Skin epidermis (tissue), 12 donors: Measurements from ENCODE around the gene C6orf15.
"Not testable (repeated sequence)": the region's sequence is repeated elsewhere in the genome, so short reads cannot be mapped to it uniquely, and the experiment has no call there.

Source experiments
- H3K27ac ChIP-seq, 21 experiments: fragments of 200-600 bp; sonication (generic) in 11 of 21; one replicate each; pipeline ENCODE4 v1.5.0; 2020; ENCODE audit warnings: mild to moderate bottlenecking in 3 of 21, inconsistent platforms in 2 of 21, moderate library complexity in 2 of 21
- H3K4me3 ChIP-seq, 7 experiments: fragments of 200-600 bp; sonication (generic) in 2 of 7; one replicate each; pipeline ENCODE4 v1.5.0; 2020; ENCODE audit warnings: inconsistent platforms in 2 of 7, mild to moderate bottlenecking in 2 of 7, moderate library complexity in 1 of 7

C6orf15 gene

GRCh38 chr6:31079656-31080261 lies 32.6 kb downstream of the C6orf15 start:
- no peak overlapping the region for H3K4me3 ChIP-seq
- H3K27ac ChIP-seq = no peak overlapping the region

DNA sequence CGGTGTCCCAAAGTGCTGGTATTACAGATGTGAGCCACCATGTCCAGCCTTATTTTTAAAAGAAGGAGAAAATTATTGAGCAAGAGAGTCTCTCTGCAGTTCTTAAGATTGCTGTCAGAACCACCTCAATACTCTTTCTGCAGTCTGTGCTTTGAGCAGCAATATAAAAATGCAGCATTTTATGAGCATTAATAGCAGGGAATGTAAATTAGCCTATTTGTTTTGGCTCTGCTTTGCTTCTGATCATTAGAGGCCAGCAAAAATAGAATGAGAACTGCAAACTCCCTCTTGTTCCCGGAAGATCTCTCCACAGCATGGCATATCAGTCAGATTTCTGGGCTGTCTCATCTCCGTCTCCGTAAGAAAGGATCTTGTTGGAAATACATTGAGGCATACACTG lies 35.8 kb downstream of the C6orf15 start:
- H3K27ac ChIP-seq = no peak overlapping the region
- H3K4me3 ChIP-seq = no peak overlapping the region

DNA sequence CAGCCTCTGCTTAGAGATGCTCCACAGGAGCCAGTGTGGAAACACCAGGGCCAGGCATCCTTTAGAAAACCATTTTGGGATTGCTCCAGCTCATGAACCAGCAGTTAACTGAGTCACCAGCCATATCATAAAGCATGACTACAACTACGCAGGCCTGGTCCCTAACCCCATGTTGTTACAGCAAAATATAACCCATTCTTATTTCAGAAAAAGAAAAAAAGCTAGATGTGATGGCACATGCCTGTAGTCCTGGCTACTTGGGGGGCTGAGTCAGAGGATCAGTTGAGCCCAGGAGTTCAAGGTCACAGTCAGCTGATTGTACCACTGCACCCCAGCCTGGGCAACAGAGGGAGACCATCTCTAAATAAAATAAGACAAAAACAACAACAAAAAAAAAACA lies 36.8 kb downstream of the C6orf15 start:
- Histone ChIP-seq H3K27ac (no peak overlapping the region), H3K4me3 (no peak overlapping the region)

DNA sequence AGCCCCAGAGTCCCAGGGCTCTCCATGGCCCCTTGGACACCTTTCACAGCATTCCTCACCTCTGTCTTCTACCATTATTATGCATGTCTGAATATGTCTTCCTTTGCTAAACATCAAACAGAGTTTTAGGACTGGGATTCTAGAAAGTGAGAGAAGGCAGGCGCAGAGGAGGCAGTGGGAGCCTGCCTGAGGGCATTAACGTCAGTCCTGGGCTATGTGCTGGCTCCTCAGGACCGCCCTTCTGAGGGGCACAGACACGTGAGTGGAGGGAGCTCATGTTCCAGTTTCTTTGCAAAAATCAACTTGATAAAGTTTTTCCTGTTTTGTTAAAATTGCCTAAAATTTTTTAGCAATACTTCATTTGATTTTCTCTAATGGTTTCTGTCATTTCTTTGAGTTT lies 38.0 kb downstream of the C6orf15 start:
- H3K27ac ChIP-seq = no peak overlapping the region
- H3K4me3 ChIP-seq = no peak overlapping the region

DNA sequence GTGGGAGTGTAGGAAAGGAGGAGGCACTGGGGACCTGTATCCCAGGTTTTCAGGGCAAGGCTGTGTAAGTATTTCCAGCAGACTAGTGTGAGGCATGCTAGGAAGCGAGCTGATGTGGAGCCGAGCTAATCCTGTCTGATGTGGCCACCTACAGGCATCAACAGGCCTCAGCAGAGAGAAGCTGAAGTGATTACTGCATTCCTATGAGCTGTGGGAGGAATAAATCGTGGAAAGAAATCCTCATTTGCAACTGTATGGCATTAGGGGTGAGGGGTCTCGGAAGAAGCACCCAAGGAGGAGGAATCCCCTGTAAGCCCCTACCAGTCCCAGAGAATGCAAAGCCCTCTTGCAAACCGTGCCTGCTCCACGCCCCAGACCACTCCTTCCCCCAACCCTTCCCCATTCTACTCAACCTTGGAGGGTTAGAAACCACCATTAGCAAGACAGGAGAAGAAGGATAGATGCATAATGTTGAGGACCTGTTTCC lies 41.6 kb downstream of the C6orf15 start:
- Histone ChIP-seq H3K27ac (no peak overlapping the region), H3K4me3 (no peak overlapping the region)

- H3K27ac ChIP-seq = no peak overlapping the region
- H3K4me3 ChIP-seq = no peak overlapping the region
These were observed 43.6 kb downstream of the C6orf15 start for GRCh38 chr6:31068669-31069340.

DNA sequence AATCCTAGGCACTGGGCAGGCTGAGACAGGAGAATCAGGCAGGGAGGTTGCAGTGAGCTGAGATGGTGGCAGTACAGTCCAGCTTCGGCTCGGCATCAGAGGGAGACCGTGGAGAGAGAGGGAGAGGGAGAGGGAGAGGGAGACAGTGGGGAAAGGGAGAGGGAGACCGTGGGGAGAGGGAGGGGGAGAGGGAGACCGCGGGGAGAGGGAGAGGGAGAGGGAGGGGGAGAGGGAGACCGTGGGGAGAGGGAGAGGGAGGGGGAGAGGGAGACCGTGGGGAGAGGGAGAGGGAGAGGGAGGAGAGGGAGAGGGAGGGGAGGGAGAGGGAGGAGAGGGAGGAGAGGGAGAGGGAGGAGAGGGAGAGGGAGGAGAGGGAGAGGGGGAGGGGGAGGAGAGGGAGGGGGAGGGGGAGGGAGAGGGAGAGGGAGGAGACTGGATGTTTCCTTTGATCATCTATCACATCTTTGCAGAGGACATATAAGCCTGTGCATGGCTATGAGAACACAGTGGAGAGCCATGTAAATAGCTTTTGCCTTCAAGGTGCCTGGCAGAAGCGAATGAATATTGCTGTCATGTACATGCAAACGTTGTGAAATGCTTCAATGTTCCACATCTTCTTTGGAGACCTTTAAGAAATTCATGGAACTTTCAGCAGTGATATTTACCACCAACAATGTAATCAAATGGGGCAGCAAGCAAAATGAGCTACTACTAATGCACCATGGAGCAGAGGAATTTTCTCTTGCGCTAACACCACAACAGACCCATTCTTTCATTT lies 44.3 kb downstream of the C6orf15 start:
- H3K4me3 ChIP-seq, H3K27ac ChIP-seq: not testable (repeated sequence)

DNA sequence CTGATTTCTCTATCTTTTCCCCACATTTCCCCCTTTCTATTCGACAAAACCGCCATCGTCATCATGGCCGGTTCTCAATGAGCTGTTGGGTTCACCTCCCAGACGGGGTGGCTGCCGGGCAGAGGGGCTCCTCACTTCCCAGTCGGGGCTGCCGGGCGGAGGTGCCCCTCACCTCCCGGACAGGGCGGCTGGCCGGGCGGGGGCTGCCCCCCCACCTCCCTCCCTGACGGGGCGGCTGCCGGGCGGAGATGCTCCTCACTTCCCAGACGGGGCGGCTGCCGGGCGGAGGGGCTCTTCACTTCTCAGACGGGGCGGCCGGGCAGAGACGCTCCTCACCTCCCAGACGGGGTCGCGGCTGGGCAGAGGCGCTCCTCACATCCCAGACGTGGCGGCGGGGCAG lies 45.3 kb downstream of the C6orf15 start:
- not testable (repeated sequence) for H3K4me3 ChIP-seq, H3K27ac ChIP-seq

- H3K27ac ChIP-seq = no peak overlapping the region
- no peak overlapping the region for H3K4me3 ChIP-seq
These were observed 46.8 kb downstream of the C6orf15 start for GRCh38 chr6:31065556-31065955.

GRCh38 chr6:31063906-31064435 lies 48.4 kb downstream of the C6orf15 start:
- Histone ChIP-seq H3K4me3 (no peak overlapping the region), H3K27ac (no peak overlapping the region)
